Neural progenitor cell (in vitro differentiated cells): ENCODE measurements around the gene MFAP4. TPM values are rescaled to one million over a fixed set of nuclear protein-coding genes. Genes with fewer than 3 reads are reported as not detected.

ENCODE experiments used
- DNase-seq: peaks from one replicate; pipeline ENCODE4 v3.0.0-alpha.2; 2016; ENCODE audit warnings: low spot score
- H2AFZ ChIP-seq: fragments of 200-600 bp; sonication (generic); replicated peaks from 2 replicates; pipeline ENCODE4 v1.6.1; 2016; ENCODE audit warnings: antibody characterized with exemption
- H3F3A ChIP-seq: fragments of 200-600 bp; sonication (generic); 2 replicates; pipeline ENCODE4 v1.6.1; 2016; ENCODE audit warnings: antibody characterized with exemption, low read depth
- H3K27ac ChIP-seq: fragments of 200-600 bp; sonication (generic); 2 replicates; pipeline ENCODE4 v1.5.1; 2016; ENCODE audit warnings: mild to moderate bottlenecking
- H3K27me3 ChIP-seq: fragments of 200-600 bp; sonication (generic); 2 replicates; pipeline ENCODE4 v1.6.1; 2016; ENCODE audit warnings: mild to moderate bottlenecking, moderate library complexity
- H3K36me3 ChIP-seq: fragments of 200-600 bp; sonication (generic); 2 replicates; pipeline ENCODE4 v1.5.1; 2016
- H3K4me1 ChIP-seq: fragments of 200-600 bp; sonication (generic); 2 replicates; pipeline ENCODE4 v1.6.1; 2016; ENCODE audit warnings: mixed run types
- H3K4me2 ChIP-seq: fragments of 200-600 bp; sonication (generic); 2 replicates; pipeline ENCODE4 v1.6.1; 2016
- H3K4me3 ChIP-seq: fragments of 200-600 bp; sonication (generic); 2 replicates; pipeline ENCODE4 v1.5.1; 2016
- H3K79me2 ChIP-seq: fragments of 200-600 bp; sonication (generic); 2 replicates; pipeline ENCODE4 v1.6.1; 2016; ENCODE audit warnings: low read depth
- H3K9ac ChIP-seq: fragments of 200-600 bp; sonication (generic); 2 replicates; pipeline ENCODE4 v1.6.1; 2016
- H3K9me3 ChIP-seq: fragments of 200-600 bp; sonication (generic); 2 replicates; pipeline ENCODE4 v1.5.1; 2016; ENCODE audit warnings: low read depth
- H4K20me1 ChIP-seq: fragments of 200-600 bp; sonication (generic); 2 replicates; pipeline ENCODE4 v1.6.1; 2016; ENCODE audit warnings: low read depth
- H3K27ac Mint-ChIP-seq: 3 replicates; pipeline ENCODE4 v1.8.0; 2021; ENCODE audit warnings: mixed read lengths
- H3K27me3 Mint-ChIP-seq: 2 replicates; pipeline ENCODE4 v1.8.0; 2022; ENCODE audit warnings: low read depth, mild to moderate bottlenecking, inconsistent platforms, moderate library complexity, mixed read lengths; ENCODE audit not compliant: insufficient read depth
- H3K36me3 Mint-ChIP-seq: 3 replicates; pipeline ENCODE4 v1.8.0; 2021; ENCODE audit warnings: mixed read lengths
- H3K4me1 Mint-ChIP-seq: 3 replicates; pipeline ENCODE4 v1.8.0; 2021; ENCODE audit warnings: mixed read lengths
- H3K4me3 Mint-ChIP-seq: 3 replicates; pipeline ENCODE4 v1.8.0; 2021; ENCODE audit warnings: mild to moderate bottlenecking, moderate library complexity, mixed read lengths
- H3K9me3 Mint-ChIP-seq: 3 replicates; pipeline ENCODE4 v1.8.0; 2020; ENCODE audit warnings: mixed read lengths
- EZH2 ChIP-seq: fragments of 200-600 bp; sonication (generic); IDR thresholded peaks from 2 replicates; pipeline ENCODE4 v1.6.1; 2017; ENCODE audit warnings: antibody characterized with exemption, mild to moderate bottlenecking, moderate library complexity
- EZH2phosphoT487 ChIP-seq: fragments of 200-600 bp; sonication (generic); IDR thresholded peaks from 2 replicates; pipeline ENCODE4 v1.6.1; 2017; ENCODE audit warnings: antibody characterized with exemption
- total RNA-seq: library from RNA; depleted of rRNA; stranded (reverse); fragments of >200 nt; gene quantifications from 2 replicates; pipeline ENCODE4 v1.2.3, GENCODE V29; 2015; ENCODE audit warnings: low replicate concordance
- TF ChIP-seq, protein P1 (sequence below): fragments of 200-600 bp; sonication (generic); IDR thresholded peaks from 2 replicates; pipeline ENCODE4 v1.5.1; 2017; ENCODE audit warnings: antibody characterized with exemption, mild to moderate bottlenecking

The MFAP4 gene
- total RNA-seq, 1 donor from 2014 or later, result not detected

DNA sequence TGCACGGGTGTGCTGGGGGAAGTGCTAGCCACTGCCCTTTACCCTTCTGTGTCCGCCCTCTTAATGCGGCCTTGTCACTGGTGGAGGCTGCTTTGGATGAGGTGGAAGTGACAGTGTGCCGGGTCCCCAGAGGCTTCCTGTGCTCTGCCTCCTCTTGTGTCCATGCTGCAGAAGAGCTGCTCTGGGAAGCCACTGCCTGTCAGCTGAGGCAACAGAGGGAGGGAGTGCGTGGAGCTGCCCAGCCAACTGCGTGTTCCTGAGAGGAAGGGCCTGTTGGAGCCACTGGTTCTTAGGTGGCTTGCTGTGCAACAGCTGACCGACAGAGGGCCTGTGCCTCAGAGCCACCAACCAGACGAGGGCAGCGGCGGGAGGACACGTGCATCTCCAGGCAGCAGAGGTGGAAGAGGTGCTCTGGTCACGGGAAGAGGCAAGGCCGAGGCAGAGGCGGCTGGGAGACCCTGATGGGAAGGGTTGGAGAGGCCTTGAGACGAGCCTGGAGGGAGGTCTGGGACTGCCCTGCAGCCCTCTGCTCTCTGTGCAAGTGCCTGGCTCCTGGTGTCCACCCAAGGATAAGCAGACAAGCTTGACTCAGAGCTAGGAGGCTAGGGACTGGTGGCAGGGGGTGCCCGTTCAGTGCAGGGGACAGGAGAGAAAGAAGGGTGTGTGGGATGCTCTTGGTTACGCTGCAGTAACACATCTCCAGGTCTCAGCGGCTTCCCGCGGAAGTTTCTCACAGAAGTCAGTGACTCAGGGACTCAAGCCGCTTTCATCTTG is 49.9 kb downstream of the MFAP4 start:
- H3K27me3 Mint-ChIP-seq, result peaks cover 2% of the 10 kb centered on the region
- H3K27ac ChIP-seq, result no peak overlapping the region
- no peaks in the 10 kb centered on the region for H3K36me3 ChIP-seq
- peaks cover 2% of the 10 kb centered on the region for H4K20me1 ChIP-seq
- no peaks in the 10 kb centered on the region for H3K9me3 ChIP-seq
- H3K9ac ChIP-seq, result no peak overlapping the region
- TF ChIP-seq EZH2 (no peak), EZH2phosphoT487 (no peak)
- TF ChIP-seq, protein P1, sequence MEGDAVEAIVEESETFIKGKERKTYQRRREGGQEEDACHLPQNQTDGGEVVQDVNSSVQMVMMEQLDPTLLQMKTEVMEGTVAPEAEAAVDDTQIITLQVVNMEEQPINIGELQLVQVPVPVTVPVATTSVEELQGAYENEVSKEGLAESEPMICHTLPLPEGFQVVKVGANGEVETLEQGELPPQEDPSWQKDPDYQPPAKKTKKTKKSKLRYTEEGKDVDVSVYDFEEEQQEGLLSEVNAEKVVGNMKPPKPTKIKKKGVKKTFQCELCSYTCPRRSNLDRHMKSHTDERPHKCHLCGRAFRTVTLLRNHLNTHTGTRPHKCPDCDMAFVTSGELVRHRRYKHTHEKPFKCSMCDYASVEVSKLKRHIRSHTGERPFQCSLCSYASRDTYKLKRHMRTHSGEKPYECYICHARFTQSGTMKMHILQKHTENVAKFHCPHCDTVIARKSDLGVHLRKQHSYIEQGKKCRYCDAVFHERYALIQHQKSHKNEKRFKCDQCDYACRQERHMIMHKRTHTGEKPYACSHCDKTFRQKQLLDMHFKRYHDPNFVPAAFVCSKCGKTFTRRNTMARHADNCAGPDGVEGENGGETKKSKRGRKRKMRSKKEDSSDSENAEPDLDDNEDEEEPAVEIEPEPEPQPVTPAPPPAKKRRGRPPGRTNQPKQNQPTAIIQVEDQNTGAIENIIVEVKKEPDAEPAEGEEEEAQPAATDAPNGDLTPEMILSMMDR, result peak; percentile 27
- peak; percentile 47 for DNase-seq
- H3K4me2 ChIP-seq, result no peak overlapping the region
- no peaks in the 10 kb centered on the region for H3K79me2 ChIP-seq
- peaks cover 2% of the 10 kb centered on the region for H3K9me3 Mint-ChIP-seq
- H3K4me1 Mint-ChIP-seq, result peaks cover 33% of the 10 kb centered on the region
- peak overlapping the region; percentile 69 for H3K4me3 Mint-ChIP-seq
- H2AFZ ChIP-seq, result no peak overlapping the region
- H3K4me1 ChIP-seq, result peaks cover 6% of the 10 kb centered on the region
- H3K27ac Mint-ChIP-seq, result peak overlapping the region; percentile 93
- H3K4me3 ChIP-seq, result no peak overlapping the region
- H3K27me3 ChIP-seq, result no peaks in the 10 kb centered on the region
- peaks cover 7% of the 10 kb centered on the region for H3F3A ChIP-seq
- peaks cover 9% of the 10 kb centered on the region for H3K36me3 Mint-ChIP-seq

DNA sequence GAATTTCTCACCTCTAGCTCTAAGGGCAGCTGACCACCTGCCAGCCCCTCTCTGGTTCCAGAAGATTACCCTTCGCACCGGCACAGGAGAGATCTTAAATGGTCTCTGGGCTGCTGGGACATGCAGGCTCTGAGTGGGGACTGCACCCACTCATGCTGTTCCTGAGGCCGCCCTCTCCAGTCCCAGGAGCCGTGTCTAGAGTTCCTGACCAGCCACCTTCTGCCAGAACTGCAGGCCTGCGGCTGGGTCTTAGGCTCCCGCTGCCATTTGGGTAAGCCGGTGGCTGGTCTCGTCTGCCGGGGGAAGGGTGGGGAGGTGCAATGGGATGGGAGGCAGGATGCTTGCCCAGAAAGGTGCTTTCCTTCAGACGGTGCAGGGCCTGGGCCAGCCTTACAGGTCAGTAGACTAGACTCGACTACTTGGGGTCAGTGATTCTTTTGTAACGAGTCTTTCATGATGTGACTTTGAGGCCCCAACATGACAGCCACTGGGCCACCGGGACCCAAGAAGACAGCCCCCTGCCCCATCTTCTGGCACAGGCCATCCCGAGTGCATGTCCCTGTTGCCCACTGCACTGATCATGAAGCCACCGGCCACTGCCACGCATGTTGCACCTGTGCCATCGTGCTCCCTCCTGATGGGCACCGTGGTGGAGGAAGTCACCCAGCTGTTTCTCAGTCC is 50.9 kb downstream of the MFAP4 start:
- Mint-ChIP-seq H3K27me3 (no peaks in the 10 kb centered on the region), H3K4me3 (no peak overlapping the region), H3K4me1 (peaks cover 33% of the 10 kb centered on the region), H3K9me3 (peaks cover 2% of the 10 kb centered on the region), H3K36me3 (peaks cover 7% of the 10 kb centered on the region), H3K27ac (no peak overlapping the region)
- TF ChIP-seq, protein P1, result no peak
- TF ChIP-seq EZH2phosphoT487 (no peak), EZH2 (no peak)
- H3K27ac ChIP-seq, result no peak overlapping the region
- H4K20me1 ChIP-seq, result peaks cover 2% of the 10 kb centered on the region
- H3K4me1 ChIP-seq, result no peaks in the 10 kb centered on the region
- no peak overlapping the region for H3K9ac ChIP-seq
- H3K79me2 ChIP-seq, result no peaks in the 10 kb centered on the region
- no peaks in the 10 kb centered on the region for H3K27me3 ChIP-seq
- H2AFZ ChIP-seq, result no peak overlapping the region
- peaks cover 3% of the 10 kb centered on the region for H3F3A ChIP-seq
- no peaks in the 10 kb centered on the region for H3K9me3 ChIP-seq
- no peak overlapping the region for H3K4me3 ChIP-seq
- H3K36me3 ChIP-seq, result no peaks in the 10 kb centered on the region
- no peak for DNase-seq
- no peak overlapping the region for H3K4me2 ChIP-seq

DNA sequence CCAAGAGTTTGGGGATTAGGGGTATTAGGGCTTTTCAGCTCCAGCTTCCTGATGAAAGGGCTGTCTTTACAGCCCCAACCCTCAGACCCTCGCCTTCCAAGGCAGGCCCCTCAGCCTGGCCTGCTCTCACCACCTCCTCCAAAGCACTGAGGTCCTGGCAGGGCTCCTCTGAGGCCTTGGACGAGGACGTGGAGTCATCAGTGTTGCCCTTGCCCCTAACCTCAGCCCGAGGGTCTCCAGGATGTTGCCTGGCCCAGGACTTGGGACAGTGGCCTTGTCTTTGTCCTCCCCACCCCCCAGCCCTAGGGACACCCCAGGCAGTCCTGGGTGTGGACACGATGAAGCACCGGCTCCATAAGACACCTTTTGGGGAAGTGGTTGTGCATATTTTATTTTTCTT is 52.7 kb downstream of the MFAP4 start:
- Histone ChIP-seq H2AFZ (no peak overlapping the region), H3K9ac (no peak overlapping the region), H3K4me1 (no peaks in the 10 kb centered on the region), H3K27ac (no peak overlapping the region), H3F3A (peaks cover 3% of the 10 kb centered on the region), H3K4me2 (no peak overlapping the region), H3K79me2 (no peaks in the 10 kb centered on the region), H3K36me3 (no peaks in the 10 kb centered on the region), H3K27me3 (no peaks in the 10 kb centered on the region), H3K4me3 (no peak overlapping the region), H4K20me1 (peaks cover 2% of the 10 kb centered on the region), H3K9me3 (no peaks in the 10 kb centered on the region)
- peaks cover 8% of the 10 kb centered on the region for H3K27me3 Mint-ChIP-seq
- no peak for DNase-seq
- no peak overlapping the region for H3K4me3 Mint-ChIP-seq
- peaks cover 7% of the 10 kb centered on the region for H3K36me3 Mint-ChIP-seq
- TF ChIP-seq EZH2phosphoT487 (no peak), EZH2 (no peak)
- TF ChIP-seq, protein P1, result no peak
- no peak overlapping the region for H3K27ac Mint-ChIP-seq
- H3K4me1 Mint-ChIP-seq, result peaks cover 48% of the 10 kb centered on the region
- H3K9me3 Mint-ChIP-seq, result peaks cover 2% of the 10 kb centered on the region
